ENCODE results near the gene IGSF9B. TPM values are rescaled to one million over a fixed set of nuclear protein-coding genes. Genes with fewer than 3 reads are reported as not detected.

The IGSF9B gene
- total RNA-seq, 1 experiment from 2014 or later, result 2.2 TPM

DNA sequence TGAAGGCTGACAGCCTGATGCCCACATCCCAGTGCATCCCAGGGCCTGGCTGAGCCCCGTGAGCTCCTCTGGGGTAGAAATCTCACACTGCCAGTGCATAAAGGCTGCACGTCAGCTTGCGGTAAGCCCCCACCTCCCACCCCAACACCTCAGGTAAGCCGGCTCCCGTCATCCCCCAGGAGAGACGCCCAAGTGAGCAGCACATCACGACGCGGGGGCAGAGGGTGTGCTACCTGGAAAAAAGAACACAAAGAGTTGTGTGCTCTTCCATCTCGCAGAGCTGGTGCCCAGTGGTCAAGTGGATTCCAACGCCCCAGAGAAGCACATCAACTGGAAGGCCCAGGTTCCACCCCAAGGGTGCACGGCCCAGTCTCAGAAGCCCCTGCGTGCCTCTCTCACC is 50.0 kb downstream of the IGSF9B start:
- no TSS peak for BruUV-seq (replicated peaks)
- CTCF ChIA-PET, result no interaction called here
- Histone ChIP-seq H3K4me3 (ENCODE audit: low read depth in 2 of 2, low read length in 2 of 2) (no peak overlapping the region), H3K36me3 (ENCODE audit: control insufficient read depth, insufficient read depth, low read length) (no peaks in the 10 kb centered on the region), H3K4me1 (ENCODE audit: control insufficient read depth, insufficient read depth, low read length) (no peaks in the 10 kb centered on the region), H3K27me3 (ENCODE audit: control insufficient read depth, insufficient read depth, low read length) (no peaks in the 10 kb centered on the region), H3K9me3 (ENCODE audit: control insufficient read depth, insufficient read depth, low read depth, low read length) (no peaks in the 10 kb centered on the region), H3K27ac (ENCODE audit: low read length) (no peak overlapping the region)
- POLR2A ChIA-PET, result no interaction called here
- in situ Hi-C loops (cut with HindIII; ENCODE audit: low pct_unique_long_range_greater_than_20kb, low sequenced_read_pairs), result no loop called here
- TF ChIP-seq POLR2AphosphoS5 (IDR thresholded peaks at IDR 0.05; ENCODE audit: low read depth, low read length) (no peak), SIN3A (IDR thresholded peaks at IDR 0.05; ENCODE audit: borderline replicate concordance, insufficient read depth, low read depth, low read length) (no peak), TCF7L2 (IDR thresholded peaks at IDR 0.05; ENCODE audit: low read depth, low read length) (no peak)
- TF ChIP-seq, protein P1, sequence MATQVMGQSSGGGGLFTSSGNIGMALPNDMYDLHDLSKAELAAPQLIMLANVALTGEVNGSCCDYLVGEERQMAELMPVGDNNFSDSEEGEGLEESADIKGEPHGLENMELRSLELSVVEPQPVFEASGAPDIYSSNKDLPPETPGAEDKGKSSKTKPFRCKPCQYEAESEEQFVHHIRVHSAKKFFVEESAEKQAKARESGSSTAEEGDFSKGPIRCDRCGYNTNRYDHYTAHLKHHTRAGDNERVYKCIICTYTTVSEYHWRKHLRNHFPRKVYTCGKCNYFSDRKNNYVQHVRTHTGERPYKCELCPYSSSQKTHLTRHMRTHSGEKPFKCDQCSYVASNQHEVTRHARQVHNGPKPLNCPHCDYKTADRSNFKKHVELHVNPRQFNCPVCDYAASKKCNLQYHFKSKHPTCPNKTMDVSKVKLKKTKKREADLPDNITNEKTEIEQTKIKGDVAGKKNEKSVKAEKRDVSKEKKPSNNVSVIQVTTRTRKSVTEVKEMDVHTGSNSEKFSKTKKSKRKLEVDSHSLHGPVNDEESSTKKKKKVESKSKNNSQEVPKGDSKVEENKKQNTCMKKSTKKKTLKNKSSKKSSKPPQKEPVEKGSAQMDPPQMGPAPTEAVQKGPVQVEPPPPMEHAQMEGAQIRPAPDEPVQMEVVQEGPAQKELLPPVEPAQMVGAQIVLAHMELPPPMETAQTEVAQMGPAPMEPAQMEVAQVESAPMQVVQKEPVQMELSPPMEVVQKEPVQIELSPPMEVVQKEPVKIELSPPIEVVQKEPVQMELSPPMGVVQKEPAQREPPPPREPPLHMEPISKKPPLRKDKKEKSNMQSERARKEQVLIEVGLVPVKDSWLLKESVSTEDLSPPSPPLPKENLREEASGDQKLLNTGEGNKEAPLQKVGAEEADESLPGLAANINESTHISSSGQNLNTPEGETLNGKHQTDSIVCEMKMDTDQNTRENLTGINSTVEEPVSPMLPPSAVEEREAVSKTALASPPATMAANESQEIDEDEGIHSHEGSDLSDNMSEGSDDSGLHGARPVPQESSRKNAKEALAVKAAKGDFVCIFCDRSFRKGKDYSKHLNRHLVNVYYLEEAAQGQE (IDR thresholded peaks at IDR 0.05; ENCODE audit: insufficient read depth in 1 of 2, low read depth in 2 of 2, low read length in 1 of 2), result no peak
- TF ChIP-seq, protein P2, sequence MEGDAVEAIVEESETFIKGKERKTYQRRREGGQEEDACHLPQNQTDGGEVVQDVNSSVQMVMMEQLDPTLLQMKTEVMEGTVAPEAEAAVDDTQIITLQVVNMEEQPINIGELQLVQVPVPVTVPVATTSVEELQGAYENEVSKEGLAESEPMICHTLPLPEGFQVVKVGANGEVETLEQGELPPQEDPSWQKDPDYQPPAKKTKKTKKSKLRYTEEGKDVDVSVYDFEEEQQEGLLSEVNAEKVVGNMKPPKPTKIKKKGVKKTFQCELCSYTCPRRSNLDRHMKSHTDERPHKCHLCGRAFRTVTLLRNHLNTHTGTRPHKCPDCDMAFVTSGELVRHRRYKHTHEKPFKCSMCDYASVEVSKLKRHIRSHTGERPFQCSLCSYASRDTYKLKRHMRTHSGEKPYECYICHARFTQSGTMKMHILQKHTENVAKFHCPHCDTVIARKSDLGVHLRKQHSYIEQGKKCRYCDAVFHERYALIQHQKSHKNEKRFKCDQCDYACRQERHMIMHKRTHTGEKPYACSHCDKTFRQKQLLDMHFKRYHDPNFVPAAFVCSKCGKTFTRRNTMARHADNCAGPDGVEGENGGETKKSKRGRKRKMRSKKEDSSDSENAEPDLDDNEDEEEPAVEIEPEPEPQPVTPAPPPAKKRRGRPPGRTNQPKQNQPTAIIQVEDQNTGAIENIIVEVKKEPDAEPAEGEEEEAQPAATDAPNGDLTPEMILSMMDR (IDR thresholded peaks at IDR 0.05), result no peak
- intact Hi-C loops (cut with micrococcal nuclease; ENCODE audit: unreplicated experiment), result no loop called here
- no peak for ATAC-seq
- DNase-seq (ENCODE audit: low read depth, low spot score), result no peak

DNA sequence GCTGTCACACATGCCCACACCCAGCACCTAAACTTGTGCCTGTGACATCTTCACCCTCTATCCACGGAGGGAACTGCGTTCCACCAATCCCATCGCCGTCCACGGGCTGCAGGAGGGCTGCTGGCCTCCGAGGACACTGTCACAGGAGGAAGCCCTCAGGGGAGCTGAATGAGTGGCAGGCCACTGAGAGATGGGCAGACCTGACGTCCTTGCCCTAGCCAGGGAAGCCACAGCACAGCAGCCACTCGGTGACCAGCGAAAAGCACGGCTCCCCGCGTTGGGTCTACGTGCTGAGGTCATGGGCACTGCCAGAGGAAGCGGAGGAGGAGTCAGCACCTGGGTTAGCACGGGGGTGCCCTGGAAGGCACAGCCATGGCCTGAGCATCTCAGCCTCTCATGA is 50.5 kb downstream of the IGSF9B start:
- CTCF ChIA-PET, result no interaction called here
- TF ChIP-seq SIN3A (IDR thresholded peaks at IDR 0.05; ENCODE audit: borderline replicate concordance, insufficient read depth, low read depth, low read length) (no peak), TCF7L2 (IDR thresholded peaks at IDR 0.05; ENCODE audit: low read depth, low read length) (no peak), POLR2AphosphoS5 (IDR thresholded peaks at IDR 0.05; ENCODE audit: low read depth, low read length) (no peak)
- TF ChIP-seq, protein P1 (IDR thresholded peaks at IDR 0.05; ENCODE audit: insufficient read depth in 1 of 2, low read depth in 2 of 2, low read length in 1 of 2), result no peak
- TF ChIP-seq, protein P2 (IDR thresholded peaks at IDR 0.05), result no peak
- H3K36me3 ChIP-seq (ENCODE audit: control insufficient read depth, insufficient read depth, low read length), result no peaks in the 10 kb centered on the region
- H3K9me3 ChIP-seq (ENCODE audit: control insufficient read depth, insufficient read depth, low read depth, low read length), result no peaks in the 10 kb centered on the region
- no peaks in the 10 kb centered on the region for H3K27me3 ChIP-seq (ENCODE audit: control insufficient read depth, insufficient read depth, low read length)
- intact Hi-C loops (cut with micrococcal nuclease; ENCODE audit: unreplicated experiment) (no loop called here), in situ Hi-C loops (cut with HindIII; ENCODE audit: low pct_unique_long_range_greater_than_20kb, low sequenced_read_pairs) (no loop called here)
- H3K4me1 ChIP-seq (ENCODE audit: control insufficient read depth, insufficient read depth, low read length), result no peaks in the 10 kb centered on the region
- H3K4me3 ChIP-seq (ENCODE audit: low read depth in 2 of 2, low read length in 2 of 2), result no peak overlapping the region
- no peak for ATAC-seq
- no peak overlapping the region for H3K27ac ChIP-seq (ENCODE audit: low read length)
- no TSS peak for BruUV-seq (replicated peaks)
- POLR2A ChIA-PET, result no interaction called here
- no peak for DNase-seq (ENCODE audit: low read depth, low spot score)

Measured in Panc1 (cell line).